ENCODE data around the gene FGFR4.

FGFR4 gene

DNA sequence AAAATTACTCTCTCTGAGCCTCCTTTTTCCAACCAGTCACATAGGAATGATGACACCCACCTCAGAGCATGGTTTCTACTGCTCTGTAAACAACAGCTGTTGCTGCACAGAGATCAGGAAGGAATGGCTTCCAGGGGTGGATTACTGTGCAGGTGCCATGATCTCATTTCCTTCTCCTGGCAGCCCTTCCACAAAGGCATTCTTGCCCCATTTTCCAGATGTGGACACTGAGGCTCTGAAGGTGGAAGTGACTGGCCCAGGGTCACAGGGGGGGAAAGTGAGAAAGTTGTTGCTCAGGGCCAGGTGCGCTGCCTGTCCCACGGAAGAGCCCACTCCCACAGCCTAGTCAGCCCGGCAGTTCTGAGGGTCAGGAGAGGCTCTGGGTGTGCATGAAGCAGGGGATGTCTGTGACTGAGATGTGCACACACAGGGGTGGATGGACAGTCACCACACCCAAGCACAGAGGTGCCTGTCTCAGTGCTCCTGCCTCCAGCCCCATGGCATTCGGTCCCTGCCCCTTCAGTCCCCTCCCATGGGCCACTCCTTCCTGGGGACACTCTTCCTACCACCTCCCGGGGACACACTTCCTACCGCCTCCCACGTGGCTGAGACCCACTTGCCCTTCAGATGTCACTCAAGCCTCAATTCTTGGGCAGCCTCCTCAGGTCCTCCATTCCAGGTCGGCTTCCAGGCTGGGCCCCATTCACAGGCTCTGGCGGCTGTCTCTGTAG lies 17.0 kb downstream of the FGFR4 start:
- no peak for DNase-seq (ENCODE audit: low spot score)

DNA sequence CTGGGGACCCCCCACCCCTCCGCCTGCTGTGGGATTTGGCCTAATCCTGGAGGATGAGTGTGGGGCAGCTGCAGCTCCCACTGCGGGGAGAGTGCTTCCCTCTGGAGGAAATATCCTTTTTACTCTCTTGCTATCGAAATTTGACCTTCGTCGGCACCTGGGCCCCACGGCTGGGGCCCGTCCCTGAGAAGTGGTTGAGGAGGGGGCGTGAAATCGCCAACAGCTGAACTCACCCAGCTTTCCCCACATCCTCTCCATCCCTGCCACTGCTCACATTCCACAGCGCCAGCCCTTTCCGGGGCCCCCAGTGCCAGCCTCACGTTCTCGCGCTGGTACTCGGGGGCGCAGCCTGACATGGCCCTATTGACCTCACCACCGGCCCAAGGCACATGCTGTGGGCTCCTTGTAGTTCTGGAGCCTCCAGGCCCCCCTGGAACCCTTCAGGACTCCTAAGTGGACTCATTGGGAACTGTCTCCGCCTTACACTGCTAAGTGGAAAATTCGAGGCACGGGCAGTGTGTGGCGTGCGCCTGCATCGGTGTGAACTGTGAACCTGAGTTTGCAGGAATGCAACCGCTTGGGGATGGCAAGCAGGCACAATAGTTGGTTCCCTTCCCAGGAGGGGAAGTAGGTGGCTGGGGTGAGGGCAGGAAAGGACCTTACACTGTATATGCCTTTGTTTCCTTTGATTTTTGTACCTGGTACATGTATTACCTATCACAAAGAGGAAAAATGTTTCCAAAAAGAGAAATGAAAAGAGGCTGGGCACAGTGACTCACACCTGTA lies 19.2 kb downstream of the FGFR4 start:
- no peak for DNase-seq (ENCODE audit: low spot score)

DNA sequence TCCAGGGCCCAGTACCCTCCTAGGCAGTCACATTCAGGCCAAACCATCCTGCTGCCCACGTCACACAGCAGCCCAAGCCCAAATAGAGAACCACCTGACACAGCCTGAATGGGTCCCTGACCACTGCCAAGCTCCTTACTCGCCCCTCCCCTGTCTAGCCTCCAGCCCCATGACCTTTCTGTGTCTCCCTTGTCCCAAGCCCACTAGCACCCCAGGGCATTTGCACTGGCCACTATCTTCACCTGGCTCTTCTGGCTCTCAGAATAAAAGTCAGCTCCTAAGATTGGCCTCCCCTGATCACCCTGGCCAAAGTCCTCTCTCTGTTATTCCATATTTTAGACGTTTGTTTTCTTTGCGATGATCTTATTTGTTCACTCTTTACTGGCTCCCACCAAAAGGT lies 20.4 kb downstream of the FGFR4 start:
- DNase-seq (ENCODE audit: low spot score), result no peak

DNA sequence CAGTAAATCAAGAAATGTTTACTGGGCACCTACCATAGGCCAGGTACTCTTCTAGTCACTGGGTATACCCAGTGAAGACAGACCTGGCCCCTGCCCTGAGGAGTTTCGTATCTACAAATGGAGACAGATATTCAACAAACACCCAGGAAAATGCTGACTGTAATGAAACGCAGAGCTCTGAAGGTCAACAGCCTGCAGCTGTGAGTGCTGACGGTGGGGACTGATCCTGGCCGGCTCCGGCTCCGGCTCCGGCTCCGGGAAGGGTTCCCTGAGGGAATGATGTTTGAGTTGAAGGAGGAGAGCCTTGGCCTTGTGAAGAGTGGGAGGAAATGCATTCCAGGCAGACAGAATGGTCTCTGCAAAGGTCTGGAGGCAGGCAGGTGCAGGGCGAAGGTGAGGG lies 23.1 kb downstream of the FGFR4 start:
- no peak for DNase-seq (ENCODE audit: low spot score)

DNA sequence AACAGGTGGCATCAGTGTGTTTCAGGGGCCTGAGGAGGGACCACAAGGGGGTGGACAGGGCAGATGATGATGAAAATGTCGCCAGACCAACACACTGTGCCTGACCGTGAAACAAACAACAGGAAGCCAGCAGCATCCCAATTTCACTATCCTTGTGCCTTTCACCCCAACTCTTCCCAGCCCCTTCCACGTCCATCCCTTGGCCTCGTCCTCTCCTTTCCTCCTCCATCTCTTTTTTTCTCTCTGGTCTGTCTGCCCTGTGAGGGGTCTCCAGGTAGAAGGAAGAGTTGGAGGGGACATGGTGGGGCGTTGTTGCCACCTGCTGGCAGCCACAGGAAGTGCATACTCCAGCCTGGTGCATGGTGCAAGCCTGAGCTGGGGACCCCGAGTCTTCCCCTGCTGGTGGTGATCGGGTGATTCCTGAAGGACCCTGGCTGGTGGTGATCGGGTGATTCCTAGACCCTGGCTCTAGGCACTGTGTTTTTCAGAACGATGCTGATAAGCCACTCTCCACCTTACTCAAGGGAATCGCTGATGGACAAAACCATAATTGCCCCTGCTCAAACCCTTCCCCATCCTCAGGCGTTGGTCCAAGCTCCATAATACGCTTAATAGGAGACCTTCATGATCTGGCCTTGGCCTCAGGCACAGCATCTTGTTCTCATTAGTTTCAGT lies 25.1 kb downstream of the FGFR4 start:
- DNase-seq (ENCODE audit: low spot score), result peak; percentile 84

DNA sequence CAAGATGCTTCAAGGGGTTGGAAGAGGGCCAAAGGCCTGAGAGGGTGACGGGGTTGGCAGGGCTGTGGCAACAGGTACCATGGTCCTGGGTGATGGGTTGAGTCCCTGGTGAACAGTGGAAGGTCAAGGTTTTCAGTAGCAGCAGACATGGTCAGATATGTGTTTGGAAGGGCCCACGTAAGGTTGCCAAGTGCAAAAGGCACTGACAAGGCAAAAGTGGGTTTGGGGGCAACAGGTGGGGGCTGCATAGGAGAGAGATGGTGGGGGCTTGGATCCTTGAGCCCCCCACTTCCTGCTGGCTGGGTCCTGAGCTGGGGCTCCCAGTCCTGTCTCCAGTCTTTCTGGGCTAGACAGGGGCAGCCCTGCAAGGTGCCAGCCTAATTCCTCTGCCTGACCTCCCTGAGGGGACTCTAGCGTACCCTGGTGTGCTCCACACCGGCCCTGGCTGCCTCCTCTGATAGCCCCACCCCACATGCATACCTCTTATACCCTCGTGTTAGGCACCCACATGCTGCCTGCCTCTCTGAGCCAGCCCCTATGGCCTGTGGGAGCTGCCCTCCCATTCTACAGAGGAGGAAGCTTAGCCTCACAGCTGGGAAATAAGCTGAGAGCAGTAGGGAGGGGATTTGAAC lies 26.0 kb downstream of the FGFR4 start:
- DNase-seq (ENCODE audit: low spot score), result no peak

DNA sequence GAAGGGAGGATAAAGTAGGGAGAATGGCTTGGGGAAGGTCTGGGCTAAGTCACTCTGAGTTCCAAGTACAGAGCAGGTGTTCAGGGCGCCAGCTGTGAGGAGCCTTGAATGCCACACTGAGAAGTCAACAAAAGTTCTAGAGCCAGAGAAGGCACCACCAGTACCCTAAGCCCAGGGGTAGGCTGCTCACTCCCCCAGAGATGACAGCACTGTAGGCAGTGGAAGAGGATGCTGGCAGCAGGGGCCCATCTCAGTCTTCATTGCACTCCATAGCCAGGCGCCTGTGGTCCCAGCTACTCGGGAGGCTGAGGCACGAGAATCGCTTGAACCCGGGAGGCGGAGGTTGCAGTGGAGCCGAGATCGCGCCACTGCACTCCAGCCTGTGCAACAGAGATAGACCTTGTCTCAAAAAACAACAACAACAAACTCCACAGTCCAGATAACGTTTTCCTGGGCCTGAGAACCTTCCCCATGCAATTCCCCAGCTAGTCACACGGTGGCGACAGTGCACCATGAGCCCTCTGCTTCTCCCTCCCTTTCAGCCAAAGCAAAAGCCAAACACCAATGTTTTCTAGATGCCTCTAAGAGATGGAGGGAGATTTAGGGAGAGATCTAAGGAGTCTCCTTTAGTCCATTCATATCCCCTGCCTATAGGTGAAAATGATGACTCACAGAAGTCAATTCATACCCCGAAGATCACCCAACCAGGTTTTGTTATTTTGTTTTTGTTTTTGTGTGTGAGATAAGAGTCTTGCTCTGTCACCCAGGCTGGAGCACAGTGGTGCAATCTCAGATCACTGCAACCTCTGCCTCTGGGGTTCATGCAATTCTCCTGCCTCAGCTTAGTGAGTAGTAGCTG lies 27.1 kb downstream of the FGFR4 start:
- peak; percentile 82 for DNase-seq (ENCODE audit: low spot score)

DNA sequence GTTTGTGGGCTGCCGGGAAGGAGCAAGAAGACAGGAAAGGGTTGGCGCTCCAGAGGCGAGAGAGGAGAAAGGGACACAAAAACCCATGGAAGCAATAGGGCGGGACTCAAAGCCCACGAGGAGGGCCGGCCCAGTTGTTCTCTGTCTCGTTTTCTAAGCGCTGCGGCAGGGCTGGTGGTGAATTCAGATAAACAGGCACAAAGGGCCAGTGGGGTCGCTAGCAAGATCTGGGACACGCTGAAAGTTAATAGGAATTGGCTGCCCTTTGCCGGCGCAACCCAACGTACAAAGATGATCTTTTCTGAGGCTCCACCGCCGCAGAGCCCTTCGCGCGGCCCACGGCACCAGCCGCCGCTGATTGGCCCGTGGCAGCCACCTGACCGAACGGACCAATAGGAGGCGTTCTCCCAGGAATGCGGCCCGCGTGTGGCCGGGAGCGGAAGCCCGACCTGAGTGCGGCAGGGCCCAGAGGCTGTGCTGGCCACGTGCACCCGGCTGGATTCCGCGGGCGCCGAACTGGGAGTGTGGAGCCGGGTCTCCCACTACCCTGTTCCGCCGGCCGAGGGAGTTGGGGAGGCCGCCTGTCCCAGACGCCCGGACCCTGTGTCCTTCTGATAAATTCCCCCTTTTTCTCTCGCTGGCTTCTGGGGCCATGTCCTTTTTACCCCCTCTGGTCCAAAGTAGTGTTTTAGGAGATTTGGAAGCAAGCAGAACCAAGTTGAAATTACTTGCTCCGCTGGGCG lies 30.1 kb downstream of the FGFR4 start:
- DNase-seq (ENCODE audit: low spot score), result peak; percentile 28

DNA sequence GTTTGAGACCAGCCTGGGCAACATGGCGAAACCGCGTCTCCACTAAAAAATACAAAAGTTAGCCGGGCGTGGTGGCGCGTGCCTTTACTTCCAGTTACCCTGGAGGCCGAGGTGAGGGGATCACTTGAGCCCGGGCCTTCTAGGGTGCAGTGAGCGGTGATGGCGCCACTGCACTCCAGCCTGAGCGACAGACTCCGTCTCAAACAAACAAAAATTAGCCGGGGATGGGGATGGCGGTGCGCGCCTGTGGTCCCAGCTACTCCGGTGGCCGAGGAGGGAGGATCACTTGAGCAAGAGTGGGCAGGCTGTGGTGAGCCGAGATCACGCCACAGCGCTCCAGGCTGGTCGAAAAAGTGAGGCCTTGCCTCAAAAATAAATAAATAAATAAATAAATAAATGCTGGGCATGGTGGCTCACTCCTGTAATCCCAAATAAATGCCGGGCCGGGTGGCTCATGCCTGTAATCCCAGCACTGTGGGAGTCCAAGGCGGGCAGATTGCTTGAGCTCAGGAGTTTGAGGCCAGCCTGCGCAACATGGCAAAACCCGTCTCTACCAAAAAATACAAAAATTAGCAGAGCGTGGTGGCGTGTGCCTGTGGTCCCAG lies 30.8 kb downstream of the FGFR4 start:
- no peak for DNase-seq (ENCODE audit: low spot score)

DNA sequence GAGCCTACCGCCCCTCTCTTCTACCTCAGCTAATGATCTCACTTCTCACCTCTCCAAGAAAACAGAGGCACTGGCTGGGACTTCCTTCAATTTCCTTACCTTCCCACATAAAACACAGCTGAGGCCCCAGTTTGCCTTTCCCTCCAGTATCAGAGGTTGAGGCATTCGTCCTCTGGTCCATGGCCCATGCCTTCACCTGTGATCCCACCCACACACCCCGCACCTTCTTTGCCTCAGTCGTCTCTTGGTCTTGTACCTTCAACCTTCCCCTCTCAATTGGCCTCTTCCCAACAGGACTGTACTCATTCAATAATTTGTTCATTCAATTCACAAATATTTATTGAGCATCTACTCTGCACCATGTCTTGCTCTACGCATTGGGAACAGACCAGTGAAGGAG lies 35.9 kb downstream of the FGFR4 start:
- DNase-seq (ENCODE audit: low spot score), result peak; percentile 6

DNA sequence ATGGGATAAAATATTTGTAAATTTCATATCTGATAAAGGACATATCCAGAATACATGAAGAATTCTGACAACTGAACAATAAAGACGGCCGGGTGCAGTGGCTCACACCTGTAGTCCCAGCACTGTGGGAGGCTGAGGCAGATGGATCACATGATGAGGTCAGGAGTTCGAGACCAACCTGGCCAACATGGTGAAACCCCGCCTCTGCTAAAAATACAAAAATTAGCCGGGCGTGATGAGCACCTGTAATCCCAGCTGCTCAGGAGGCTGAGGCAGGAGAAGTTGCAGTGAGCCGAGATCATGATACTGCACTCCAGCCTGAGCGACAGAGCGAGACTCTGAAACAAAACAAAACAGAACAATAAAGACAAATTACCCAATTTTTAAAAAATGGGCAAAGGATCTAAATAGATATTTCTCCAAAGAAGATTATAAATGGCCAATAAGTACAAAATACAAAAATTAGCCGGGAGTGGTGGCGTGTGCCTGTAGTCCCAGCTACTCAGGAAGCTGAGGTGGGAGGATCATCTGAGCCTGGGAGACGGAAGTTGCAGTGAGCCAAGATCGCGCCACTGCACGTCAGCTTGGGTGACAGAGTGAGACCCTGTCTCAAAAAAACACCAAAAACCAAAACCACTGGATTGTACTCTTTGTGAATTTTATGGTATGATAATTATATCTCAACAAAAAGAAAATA lies 37.2 kb downstream of the FGFR4 start:
- no peak for DNase-seq (ENCODE audit: low spot score)

DNA sequence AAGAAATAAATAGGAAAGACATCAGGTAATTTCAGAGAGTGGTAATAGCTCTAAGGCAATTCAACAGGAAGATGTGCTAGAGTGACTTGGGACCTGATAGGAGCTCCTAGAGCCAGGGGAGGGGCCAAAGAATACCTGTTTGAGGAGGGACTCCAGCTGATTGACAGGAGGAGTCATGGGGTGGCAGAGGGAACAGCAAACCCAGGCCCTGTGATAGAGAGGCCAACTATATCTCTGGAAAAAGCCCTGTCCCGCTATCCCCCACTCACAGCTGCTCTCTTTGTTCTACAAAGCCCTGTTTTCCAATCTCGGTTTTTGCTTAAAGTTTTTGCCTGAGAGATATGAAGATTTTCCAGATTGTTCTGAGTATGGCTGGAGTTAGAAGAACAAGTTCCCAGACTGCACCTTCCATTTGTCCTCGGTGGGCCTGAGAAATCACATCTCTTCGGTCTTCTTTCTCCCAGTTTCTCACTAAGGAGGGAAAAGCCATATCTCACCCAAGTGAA lies 37.8 kb downstream of the FGFR4 start:
- DNase-seq (ENCODE audit: low spot score), result peak; percentile 7

DNA sequence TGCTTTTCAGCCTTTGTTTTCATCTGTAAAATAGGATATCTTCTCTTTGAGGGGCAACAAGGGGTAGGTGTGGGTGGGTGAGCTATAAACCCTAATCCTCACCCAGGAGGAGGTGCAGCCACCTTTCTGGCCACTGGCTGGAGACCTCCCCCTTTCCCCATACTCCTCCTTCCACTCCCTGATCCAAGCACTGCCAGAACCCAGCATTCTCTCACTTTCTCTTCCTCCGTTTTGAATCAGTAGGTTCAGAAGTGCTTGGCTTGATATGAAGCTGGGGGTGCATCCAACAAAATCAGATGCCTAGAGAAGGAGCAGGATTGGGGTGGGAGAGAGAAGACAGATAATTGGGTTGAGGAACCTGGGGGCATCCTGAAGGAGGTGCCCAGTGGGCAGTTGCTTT lies 40.1 kb downstream of the FGFR4 start:
- DNase-seq (ENCODE audit: low spot score), result peak; percentile 4

DNA sequence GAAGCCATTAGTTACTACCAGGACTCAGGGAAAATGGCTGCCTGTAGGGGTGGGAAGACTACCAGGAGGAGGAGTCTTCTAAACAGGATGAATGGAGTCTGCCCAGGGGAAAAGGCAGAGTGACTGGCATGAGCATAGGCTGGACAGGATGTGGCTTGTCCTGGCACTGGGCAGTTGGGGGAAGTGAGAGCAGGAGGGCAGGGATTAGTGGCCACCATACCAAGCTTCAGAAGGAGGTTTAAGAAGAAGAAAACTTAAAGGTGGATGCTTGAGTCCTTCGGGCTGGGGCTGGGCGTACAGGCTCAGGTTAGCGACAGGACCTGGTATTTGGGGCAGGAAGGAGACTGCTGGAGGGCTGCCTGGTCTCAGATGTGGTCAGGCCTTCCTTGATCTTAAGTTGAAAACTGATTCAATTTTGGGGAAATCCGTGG lies 41.9 kb downstream of the FGFR4 start:
- no peak for DNase-seq (ENCODE audit: low spot score)

DNA sequence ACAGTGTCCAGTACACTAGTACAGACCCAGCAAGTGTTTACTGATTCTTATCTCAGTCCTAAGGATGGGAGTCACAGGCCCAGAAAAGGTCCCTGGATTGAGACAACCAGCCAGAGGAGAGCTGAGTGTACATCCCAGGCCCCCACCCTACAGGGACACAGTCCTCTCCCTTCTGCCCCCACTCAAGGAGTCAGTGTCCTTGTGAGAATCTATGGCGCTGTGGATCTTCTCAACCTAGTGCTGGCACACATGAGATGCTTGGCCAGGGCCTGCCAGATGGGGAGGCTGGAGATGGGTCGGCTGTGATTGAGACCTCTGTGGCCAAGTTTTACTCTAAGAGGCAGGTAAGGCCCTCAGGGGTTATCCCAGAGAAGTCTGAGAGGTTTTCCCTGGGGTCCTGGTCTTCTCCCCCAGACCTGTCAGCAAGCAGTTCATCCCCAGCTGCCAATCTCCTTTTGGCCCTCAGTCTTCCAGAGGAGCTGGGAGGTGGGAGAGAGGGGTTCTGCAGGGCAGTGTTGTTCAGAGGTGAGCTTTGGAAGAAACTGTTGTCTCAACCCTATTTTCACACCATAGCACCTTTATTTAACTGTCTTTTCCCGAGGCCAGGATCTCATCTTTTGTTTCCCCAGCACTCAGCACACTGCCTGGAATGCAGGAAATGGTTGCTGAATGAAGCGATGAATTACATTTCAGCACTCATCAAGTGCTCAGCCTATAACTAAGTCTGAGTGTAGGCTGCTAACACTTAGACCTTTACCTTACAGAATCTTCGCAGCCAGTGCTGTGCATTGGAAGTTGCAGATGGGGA lies 43.7 kb downstream of the FGFR4 start:
- DNase-seq (ENCODE audit: low spot score), result no peak

DNA sequence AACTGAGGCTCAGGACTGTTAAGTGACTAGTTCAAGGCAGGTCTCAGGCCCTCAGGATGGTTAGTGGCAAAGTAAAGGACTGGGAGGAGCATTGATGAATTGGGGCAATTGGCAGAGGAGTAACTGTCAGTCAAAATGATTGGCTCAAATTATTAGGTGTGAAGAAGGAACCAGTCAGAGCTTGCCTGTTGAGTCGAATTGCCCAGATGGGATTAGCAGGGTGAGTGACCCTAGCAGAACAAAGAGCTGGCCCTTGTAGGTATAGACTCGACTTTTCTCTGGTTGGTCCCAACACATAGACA lies 44.3 kb downstream of the FGFR4 start:
- no peak for DNase-seq (ENCODE audit: low spot score)

DNA sequence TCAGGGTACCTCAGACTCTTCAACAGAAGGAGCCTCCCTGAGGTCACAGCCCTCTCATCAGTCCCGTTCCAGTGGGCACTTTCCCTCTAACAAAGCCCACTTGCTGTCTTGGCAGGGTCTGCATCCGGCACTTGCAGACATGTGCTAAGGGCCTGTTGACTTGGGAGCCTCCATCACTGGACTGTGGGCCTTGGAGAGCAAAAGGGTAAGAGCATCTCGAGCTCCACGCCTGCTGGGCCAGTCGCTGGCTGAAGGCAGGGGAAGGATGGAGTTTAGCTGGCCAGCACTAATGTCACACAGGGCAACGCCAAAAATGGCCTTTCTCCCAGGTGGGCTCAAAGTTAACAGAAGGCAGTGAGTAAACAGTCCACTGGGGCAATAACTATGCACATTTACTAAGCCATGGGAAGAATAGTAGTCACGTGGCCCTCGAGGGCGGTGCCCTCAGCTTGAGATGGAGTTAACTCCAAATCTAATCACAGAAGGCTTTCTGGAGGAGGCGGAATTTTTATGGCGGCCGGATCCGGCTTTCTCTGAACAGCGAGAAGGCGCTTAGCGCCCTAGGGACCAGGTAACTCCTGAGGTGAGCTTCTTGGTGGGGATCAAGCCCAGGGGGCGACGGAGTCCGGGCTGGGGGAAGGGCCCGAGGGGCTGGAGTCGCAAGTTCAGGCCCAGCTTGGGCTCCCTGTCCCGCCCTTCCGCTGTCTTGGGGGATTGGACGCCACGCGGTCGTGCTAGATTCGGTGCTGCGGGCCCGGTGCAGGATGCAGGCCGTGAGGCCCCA lies 44.8 kb downstream of the FGFR4 start:
- DNase-seq (ENCODE audit: low spot score), result no peak

Data from D341Med (cell line).